ENCODE data around the gene ST8SIA4. TPM values are rescaled to one million over a fixed set of nuclear protein-coding genes. Genes with fewer than 3 reads are reported as not detected.

ST8SIA4 gene
- total RNA-seq, 2 donors from 2014 or later, result 25.2 to 47.0 TPM

GRCh38 chr5:100856462-100856861 is 46.6 kb downstream of the ST8SIA4 start:
- peaks cover 70% of the 10 kb centered on the region for H3K36me3 ChIP-seq (ENCODE audit: control insufficient read depth, insufficient read depth, low read length)
- no peaks in the 10 kb centered on the region for H3K4me1 ChIP-seq (ENCODE audit: control insufficient read depth, insufficient read depth, low read length)
- no peaks in the 10 kb centered on the region for H3K4me1 Mint-ChIP-seq
- DNase-seq, result no peak
- H3K27me3 Mint-ChIP-seq (ENCODE audit: insufficient read depth), result no peaks in the 10 kb centered on the region
- no peak overlapping the region for H3K4me3 ChIP-seq (ENCODE audit: low read length)
- 94 to 97% methylated on average over 2 of the region's 2 CpGs for WGBS, 2 experiments (ENCODE audit: insufficient coverage in 1 of 2, insufficient read length in 1 of 2)
- H3K9ac ChIP-seq (ENCODE audit: extremely low read depth, low read length, poor library complexity, severe bottlenecking), result no peak overlapping the region
- H3K36me3 Mint-ChIP-seq (ENCODE audit: low read depth), result peaks cover 25% of the 10 kb centered on the region
- no peak overlapping the region for H3K27ac Mint-ChIP-seq
- no peaks in the 10 kb centered on the region for H3K27me3 ChIP-seq (ENCODE audit: control insufficient read depth, insufficient read depth, low read length, poor library complexity, severe bottlenecking)
- no peak overlapping the region for H3K27ac ChIP-seq (ENCODE audit: low read depth, low read length)
- H3K9me3 ChIP-seq (ENCODE audit: control insufficient read depth, low read length), result no peaks in the 10 kb centered on the region
- no peak for TF ChIP-seq CTCF (conservative IDR thresholded peaks at IDR 0.05)
- no peak overlapping the region for H3K4me3 Mint-ChIP-seq
- H3K9me3 Mint-ChIP-seq, result no peaks in the 10 kb centered on the region

GRCh38 chr5:100855937-100856430 is 47.1 kb downstream of the ST8SIA4 start:
- Histone ChIP-seq H3K27ac (ENCODE audit: low read depth, low read length) (no peak overlapping the region), H3K27me3 (ENCODE audit: control insufficient read depth, insufficient read depth, low read length, poor library complexity, severe bottlenecking) (no peaks in the 10 kb centered on the region), H3K4me1 (ENCODE audit: control insufficient read depth, insufficient read depth, low read length) (no peaks in the 10 kb centered on the region), H3K9me3 (ENCODE audit: control insufficient read depth, low read length) (no peaks in the 10 kb centered on the region), H3K36me3 (ENCODE audit: control insufficient read depth, insufficient read depth, low read length) (peaks cover 69% of the 10 kb centered on the region), H3K9ac (ENCODE audit: extremely low read depth, low read length, poor library complexity, severe bottlenecking) (no peak overlapping the region), H3K4me3 (ENCODE audit: low read length) (no peak overlapping the region)
- DNase-seq, result no peak
- WGBS, 2 experiments (ENCODE audit: insufficient coverage in 1 of 2, insufficient read length in 1 of 2), result 87 to 88% methylated on average over 3 to 6 of the region's 6 CpGs
- H3K4me3 Mint-ChIP-seq, result no peak overlapping the region
- peaks cover 24% of the 10 kb centered on the region for H3K36me3 Mint-ChIP-seq (ENCODE audit: low read depth)
- no peaks in the 10 kb centered on the region for H3K9me3 Mint-ChIP-seq
- no peak for TF ChIP-seq CTCF (conservative IDR thresholded peaks at IDR 0.05)
- no peak overlapping the region for H3K27ac Mint-ChIP-seq
- no peaks in the 10 kb centered on the region for H3K27me3 Mint-ChIP-seq (ENCODE audit: insufficient read depth)
- no peaks in the 10 kb centered on the region for H3K4me1 Mint-ChIP-seq

GRCh38 chr5:100855295-100855694 is 47.8 kb downstream of the ST8SIA4 start:
- Histone ChIP-seq H3K27me3 (ENCODE audit: control insufficient read depth, insufficient read depth, low read length, poor library complexity, severe bottlenecking) (no peaks in the 10 kb centered on the region), H3K27ac (ENCODE audit: low read depth, low read length) (no peak overlapping the region), H3K4me1 (ENCODE audit: control insufficient read depth, insufficient read depth, low read length) (no peaks in the 10 kb centered on the region), H3K9ac (ENCODE audit: extremely low read depth, low read length, poor library complexity, severe bottlenecking) (no peak overlapping the region), H3K4me3 (ENCODE audit: low read length) (no peak overlapping the region), H3K36me3 (ENCODE audit: control insufficient read depth, insufficient read depth, low read length) (peaks cover 62% of the 10 kb centered on the region), H3K9me3 (ENCODE audit: control insufficient read depth, low read length) (no peaks in the 10 kb centered on the region)
- WGBS, 2 experiments (ENCODE audit: insufficient coverage in 1 of 2, insufficient read length in 1 of 2), result 97% methylated on average over 1 of the region's 1 CpG; no CpG with 5 or more reads in 1 of the 2 experiments
- DNase-seq, result no peak
- Mint-ChIP-seq H3K27me3 (ENCODE audit: insufficient read depth) (no peaks in the 10 kb centered on the region), H3K4me1 (no peaks in the 10 kb centered on the region), H3K27ac (no peak overlapping the region), H3K4me3 (no peak overlapping the region), H3K9me3 (no peaks in the 10 kb centered on the region), H3K36me3 (ENCODE audit: low read depth) (peaks cover 24% of the 10 kb centered on the region)
- no peak for TF ChIP-seq CTCF (conservative IDR thresholded peaks at IDR 0.05)
